H1 (cell line): ENCODE measurements around the gene CDRT4. TPM values are rescaled to one million over a fixed set of nuclear protein-coding genes. Genes with fewer than 3 reads are reported as not detected.

Source experiments
- CTCF ChIA-PET: fragments of 300-600 bp; sonication (Branson Sonifier 250); formaldehyde crosslinking; loops from one replicate; lab custom pipeline; 2021; ENCODE audit not compliant: partially characterized antibody; lab: Charles Lee
- POLR2A ChIA-PET: fragments of 300-600 bp; sonication (Branson Sonifier 250); formaldehyde crosslinking; loops from one replicate; lab custom pipeline; 2021; ENCODE audit warnings: inconsistent platforms; ENCODE audit not compliant: partially characterized antibody; lab: Charles Lee
- DNase-seq, 2 experiments: peaks; one replicate each; pipeline versions ENCODE4 v3.0.0 to v3.0.0-alpha.2; 2010 to 2022; ENCODE audit warnings: low spot score in 2 of 2, low read depth in 1 of 2, mixed read lengths in 1 of 2
- FAIRE-seq: peaks from 2 replicates; lab custom pipeline; 2011; peaks lifted over from hg19 to GRCh38; lab: Jason Lieb, UNC
- H2AFZ ChIP-seq: 2 replicates; pipeline ENCODE4 v1.8.1; 2012; ENCODE audit warnings: low read length, inconsistent platforms
- H2AK5ac ChIP-seq: 2 replicates; pipeline ENCODE4 v1.6.1; 2013; ENCODE audit warnings: low read depth, low read length
- H2BK120ac ChIP-seq: replicated peaks from 2 replicates; pipeline ENCODE3; 2013; ENCODE audit warnings: low read depth, low read length, inconsistent platforms
- H2BK12ac ChIP-seq: 2 replicates; pipeline ENCODE4 v1.6.1; 2013; ENCODE audit warnings: low read depth, low read length
- H2BK15ac ChIP-seq: 2 replicates; pipeline ENCODE4 v1.6.1; 2013; ENCODE audit warnings: low read length
- H2BK20ac ChIP-seq: 2 replicates; pipeline ENCODE4 v1.6.1; 2013; ENCODE audit warnings: low read length
- H2BK5ac ChIP-seq: 2 replicates; pipeline ENCODE4 v1.6.1; 2013; ENCODE audit warnings: low read depth, low read length
- H3K14ac ChIP-seq: 2 replicates; pipeline ENCODE4 v1.6.1; 2013; ENCODE audit warnings: inconsistent platforms; ENCODE audit not compliant: insufficient read length
- H3K18ac ChIP-seq: 2 replicates; pipeline ENCODE4 v1.6.1; 2013; ENCODE audit warnings: low read length; ENCODE audit errors: extremely low read depth
- H3K23ac ChIP-seq: 2 replicates; pipeline ENCODE4 v1.6.1; 2013; ENCODE audit warnings: inconsistent platforms; ENCODE audit not compliant: insufficient read length
- H3K23me2 ChIP-seq: 2 replicates; pipeline ENCODE4 v1.6.1; 2013; ENCODE audit warnings: low read depth, low read length
- H3K27ac ChIP-seq: 2 replicates; pipeline ENCODE4 v1.6.1; 2011; ENCODE audit warnings: low read depth, low read length, inconsistent platforms
- H3K27me3 ChIP-seq, 4 experiments: replicated peaks in 1 of 4; 1 replicate in 1 of 4; 2 replicates in 3 of 4; pipeline versions ENCODE4 v1.6.1 to v1.8.1; 2011 to 2013; ENCODE audit warnings: low read length in 3 of 4, mild to moderate bottlenecking in 3 of 4, inconsistent platforms in 2 of 4, mixed read lengths in 2 of 4, moderate library complexity in 1 of 4; ENCODE audit not compliant: control insufficient read depth in 3 of 4, insufficient read depth in 3 of 4; ENCODE audit errors: extremely low read depth in 1 of 4
- H3K36me3 ChIP-seq, 4 experiments: 2 replicates each; pipeline versions ENCODE4 v1.6.1 to v1.8.1; 2011 to 2013; ENCODE audit warnings: mild to moderate bottlenecking in 4 of 4, low read length in 3 of 4, moderate library complexity in 2 of 4, control low read depth in 1 of 4, inconsistent platforms in 1 of 4; ENCODE audit not compliant: insufficient read depth in 4 of 4, control insufficient read depth in 2 of 4
- H3K4ac ChIP-seq: replicated peaks from 2 replicates; pipeline ENCODE3; 2013; ENCODE audit warnings: low read length, low read depth, mixed read lengths, inconsistent platforms; ENCODE audit not compliant: insufficient read length
- H3K4me1 ChIP-seq, 4 experiments: replicated peaks in 1 of 4; 1 replicate in 1 of 4; 2 replicates in 3 of 4; pipeline versions ENCODE4 v1.6.1 to v1.8.1; 2011 to 2013; ENCODE audit warnings: low read length in 3 of 4, inconsistent platforms in 2 of 4, mixed read lengths in 1 of 4; ENCODE audit not compliant: insufficient read depth in 4 of 4, control insufficient read depth in 3 of 4
- H3K4me2 ChIP-seq, 2 experiments: 2 replicates each; pipeline versions ENCODE4 v1.6.1 to v1.8.1; 2011 to 2013; ENCODE audit warnings: low read depth in 2 of 2, low read length in 2 of 2, control low read depth in 1 of 2, inconsistent platforms in 1 of 2, mild to moderate bottlenecking in 1 of 2; ENCODE audit not compliant: insufficient read depth in 1 of 2
- H3K4me3 ChIP-seq, 4 experiments: fragments of 200-600, 300-600 bp in 1 of 4; sonication (generic), shearing (Covaris generic), sonication (Bioruptor Twin) in 1 of 4; 2 replicates each; pipeline versions ENCODE4 v1.5.1 to v1.8.1; 2011 to 2016; ENCODE audit warnings: low read length in 4 of 4, low read depth in 3 of 4, control low read depth in 2 of 4, inconsistent platforms in 2 of 4, mild to moderate bottlenecking in 2 of 4, mixed read lengths in 1 of 4, moderate library complexity in 1 of 4; ENCODE audit not compliant: insufficient read depth in 2 of 4; ENCODE audit errors: extremely low read depth in 1 of 4
- H3K56ac ChIP-seq: replicated peaks from 2 replicates; pipeline ENCODE3; 2013; ENCODE audit warnings: low read depth, mild to moderate bottlenecking, mixed read lengths, low read length, inconsistent platforms; ENCODE audit not compliant: insufficient read length
- H3K79me1 ChIP-seq: 2 replicates; pipeline ENCODE4 v1.6.1; 2013; ENCODE audit warnings: low read depth, low read length, control low read depth
- H3K79me2 ChIP-seq, 2 experiments: 2 replicates each; pipeline versions ENCODE4 v1.6.1 to v1.8.1; 2012 to 2013; ENCODE audit warnings: low read length in 2 of 2, mild to moderate bottlenecking in 2 of 2, inconsistent platforms in 1 of 2; ENCODE audit not compliant: insufficient read depth in 2 of 2, control insufficient read depth in 1 of 2
- H3K9ac ChIP-seq, 4 experiments: replicated peaks in 1 of 4; 1 replicate in 1 of 4; 2 replicates in 3 of 4; pipeline versions ENCODE4 v1.6.1 to v1.8.1; 2011 to 2013; ENCODE audit warnings: low read depth in 3 of 4, low read length in 3 of 4, control low read depth in 2 of 4, mild to moderate bottlenecking in 2 of 4, moderate library complexity in 2 of 4, inconsistent platforms in 1 of 4; ENCODE audit errors: extremely low read depth in 1 of 4
- H3K9me3 ChIP-seq, 2 experiments: 2 replicates each; pipeline versions ENCODE4 v1.6.1 to v1.8.1; 2012 to 2013; ENCODE audit warnings: mild to moderate bottlenecking in 2 of 2, moderate library complexity in 2 of 2, control low read depth in 1 of 2, inconsistent platforms in 1 of 2, low read depth in 1 of 2, low read length in 1 of 2, mixed read lengths in 1 of 2; ENCODE audit not compliant: insufficient read depth in 2 of 2
- H4K20me1 ChIP-seq, 2 experiments: replicated peaks in 1 of 2; 2 replicates each; pipeline versions ENCODE3 to v1.8.1; 2011 to 2013; ENCODE audit warnings: inconsistent platforms in 2 of 2, low read length in 2 of 2, mild to moderate bottlenecking in 1 of 2; ENCODE audit not compliant: insufficient read depth in 2 of 2, control insufficient read depth in 1 of 2
- H4K5ac ChIP-seq: 2 replicates; pipeline ENCODE4 v1.6.1; 2013; ENCODE audit warnings: low read length, low read depth, mixed read lengths, inconsistent platforms; ENCODE audit not compliant: insufficient read length
- H4K8ac ChIP-seq: 2 replicates; pipeline ENCODE4 v1.8.0; 2013; ENCODE audit warnings: mild to moderate bottlenecking, moderate library complexity, low read length, inconsistent platforms; ENCODE audit not compliant: insufficient read depth; ENCODE audit errors: extremely low read depth
- H4K91ac ChIP-seq: replicated peaks from 2 replicates; pipeline ENCODE3; 2013; ENCODE audit warnings: low read length, mixed read lengths, inconsistent platforms; ENCODE audit not compliant: insufficient read length
- CBX8 ChIP-seq: fragments of 300-800, 300-1000 bp; sonication (generic); IDR thresholded peaks from 2 replicates; pipeline ENCODE4 v1.7.1; 2016; ENCODE audit warnings: low read depth, low read length, borderline replicate concordance
- EGR1 ChIP-seq: IDR thresholded peaks from 2 replicates; pipeline ENCODE4 v1.6.1; 2011; ENCODE audit warnings: low read depth, low read length, borderline replicate concordance
- GTF2F1 ChIP-seq: IDR thresholded peaks from 2 replicates; pipeline ENCODE4 v1.6.1; 2012; ENCODE audit warnings: low read depth, low read length, improper control_type of control experiment, borderline replicate concordance
- SIX5 ChIP-seq: IDR thresholded peaks from 2 replicates; pipeline ENCODE4 v1.6.1; 2011; ENCODE audit warnings: mild to moderate bottlenecking, low read depth, low read length
- TAF1 ChIP-seq: IDR thresholded peaks from 2 replicates; pipeline ENCODE4 v1.6.1; 2011; ENCODE audit warnings: mild to moderate bottlenecking, low read depth, low read length
- WGBS, 2 experiments: shearing (Covaris generic) in 1 of 2; methylation state at CpG; one replicate each; pipeline versions ENCODE4 v1.1.6 to v1.1.7; 2013 to 2015; ENCODE audit warnings: low lambda C conversion rate in 2 of 2, mixed read lengths in 2 of 2, inconsistent platforms in 1 of 2, low coverage in 1 of 2, missing lambda C conversion rate in 1 of 2; ENCODE audit not compliant: insufficient replicate concordance in 2 of 2, insufficient coverage in 1 of 2, insufficient read length in 1 of 2; ENCODE audit errors: extremely low coverage in 1 of 2, missing lambda C conversion rate in 1 of 2; 5-methylcytosine and 5-hydroxymethylcytosine counted together
- polyA plus RNA-seq, 7 experiments: library from polyadenylated mRNA; depleted of rRNA in 3 of 7; stranded (reverse) in 5 of 7; unstranded in 2 of 7; fragments of >200 nt in 5 of 7; fragments of 200-250 nt in 2 of 7; gene quantifications; 1 replicate in 5 of 7; 2 replicates in 1 of 7; 4 replicates in 1 of 7; pipeline versions ENCODE4 v1.2.1 to v1.2.3, GENCODE V29; 2011 to 2013; ENCODE audit warnings: missing spikeins in 2 of 7, mixed read lengths in 2 of 7
- total RNA-seq: library from RNA; stranded (reverse); fragmentation: NEBNext Ultra II Directional; extraction: Animal tissue kit (Norgen Biotek cat#: 25700); gene quantifications from 2 replicates; pipeline ENCODE4 v1.2.1, GENCODE V29; 2021

The CDRT4 gene
- total and polyA plus RNA-seq, 2 of the 8 experiments (the other 6 are each of a cell fraction or from before 2014, with no cell fraction given): 2.6 to 5.6 TPM

DNA sequence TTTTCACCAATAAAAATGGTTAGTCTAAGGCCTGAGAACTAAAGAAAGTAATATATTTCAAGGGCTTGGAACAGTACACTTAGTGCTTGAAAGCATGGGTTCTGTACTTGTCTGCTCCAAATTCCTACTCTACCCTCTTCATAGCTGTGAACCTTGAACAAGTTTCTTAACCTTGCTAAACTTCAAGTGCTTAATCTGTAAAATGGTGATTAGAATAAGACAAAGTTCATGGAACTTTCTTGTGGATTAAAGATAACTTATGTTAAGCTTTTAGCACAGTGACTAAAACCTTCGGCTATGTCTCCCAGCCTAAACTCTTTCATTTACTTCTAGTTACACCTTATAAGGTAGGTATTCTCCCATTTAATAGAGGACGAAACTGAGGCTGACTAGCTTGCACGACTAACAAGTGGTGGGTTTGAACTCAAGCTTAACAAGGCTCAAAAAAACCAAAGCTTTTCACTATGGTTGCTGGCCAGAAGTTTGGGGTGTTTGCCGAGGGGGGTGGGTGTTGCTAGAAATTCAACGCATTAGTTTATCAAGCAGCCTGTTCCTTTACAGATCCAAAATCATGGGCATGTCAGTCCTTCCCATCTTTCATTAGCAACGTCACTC lies 28.8 kb downstream of the CDRT4 start:
- H3K14ac ChIP-seq: no peak overlapping the region
- no peak overlapping the region for H2AK5ac ChIP-seq
- no peaks in the 10 kb centered on the region for H3K27me3 ChIP-seq
- H3K9ac ChIP-seq: no peak overlapping the region
- H2AFZ ChIP-seq: no peak overlapping the region
- no peak overlapping the region for H3K18ac ChIP-seq
- H3K23ac ChIP-seq: no peak overlapping the region
- WGBS, 2 experiments: 86% methylated on average over 6 of the region's 6 CpGs; no CpG with 5 or more reads in 1 of the 2 experiments
- H3K4me2 ChIP-seq: no peak overlapping the region
- no peaks in the 10 kb centered on the region for H4K20me1 ChIP-seq
- no peak overlapping the region for H4K8ac ChIP-seq
- CTCF ChIA-PET: interaction anchor here (0.6 to 5.8 kb wide), 11 partner anchors 8 to 191 kb away, joined by 3 to 64 read pairs (median 9); no protein-coding TSS in a partner anchor
- H3K4me1 ChIP-seq: no peaks in the 10 kb centered on the region
- no peak overlapping the region for H3K56ac ChIP-seq
- TF ChIP-seq TAF1 (no peak), GTF2F1 (no peak), EGR1 (no peak), SIX5 (no peak), CBX8 (no peak)
- FAIRE-seq (no peak), DNase-seq (no peak)
- no peaks in the 10 kb centered on the region for H3K9me3 ChIP-seq
- H4K91ac ChIP-seq: no peak overlapping the region
- no peaks in the 10 kb centered on the region for H3K23me2 ChIP-seq
- no peak overlapping the region for H2BK15ac ChIP-seq
- peaks cover 3 to 11% (median 4%) of the 10 kb centered on the region in 4 experiments; a peak in 5 of 8 replicates for H3K36me3 ChIP-seq
- H2BK12ac ChIP-seq: no peak overlapping the region
- no peak overlapping the region for H2BK20ac ChIP-seq
- no peak overlapping the region for H4K5ac ChIP-seq
- no peaks in the 10 kb centered on the region for H3K79me2 ChIP-seq
- H3K27ac ChIP-seq: no peak overlapping the region
- no peaks in the 10 kb centered on the region for H3K79me1 ChIP-seq
- POLR2A ChIA-PET: no interaction called here
- H2BK120ac ChIP-seq: no peak overlapping the region
- no peak overlapping the region for H3K4me3 ChIP-seq
- no peak overlapping the region for H2BK5ac ChIP-seq
- H3K4ac ChIP-seq: no peak overlapping the region
